IPS-15b (cell line): ENCODE data around the gene FPGT.
"Not testable (repeated sequence)": the region's sequence is repeated elsewhere in the genome, so short reads cannot be mapped to it uniquely, and the experiment has no call there.

Experiments used
- H3K27me3 ChIP-seq: one replicate; pipeline ENCODE4 v1.6.1; 2013; ENCODE audit warnings: low read length; ENCODE audit not compliant: control insufficient read depth, insufficient read depth
- H3K36me3 ChIP-seq: one replicate; pipeline ENCODE4 v1.6.1; 2013; ENCODE audit warnings: low read length; ENCODE audit not compliant: control insufficient read depth, insufficient read depth
- H3K4me1 ChIP-seq: one replicate; pipeline ENCODE4 v1.6.1; 2013; ENCODE audit warnings: mild to moderate bottlenecking, low read length; ENCODE audit not compliant: control insufficient read depth, insufficient read depth
- H3K4me3 ChIP-seq: one replicate; pipeline ENCODE4 v1.5.1; 2013; ENCODE audit warnings: low read depth, low read length
- H3K9ac ChIP-seq: one replicate; pipeline ENCODE4 v1.6.1; 2013; ENCODE audit warnings: low read depth, mild to moderate bottlenecking, low read length
- H3K9me3 ChIP-seq: one replicate; pipeline ENCODE4 v1.6.1; 2013; ENCODE audit warnings: mild to moderate bottlenecking, low read length; ENCODE audit not compliant: control insufficient read depth, insufficient read depth

FPGT gene

GRCh38 chr1:74222701-74223100 lies 24.7 kb downstream of the FPGT start:
- no peak overlapping the region for H3K9ac ChIP-seq
- no peaks in the 10 kb centered on the region for H3K4me1 ChIP-seq
- H3K4me3 ChIP-seq, result no peak overlapping the region
- no peaks in the 10 kb centered on the region for H3K27me3 ChIP-seq
- no peaks in the 10 kb centered on the region for H3K36me3 ChIP-seq
- H3K9me3 ChIP-seq, result no peaks in the 10 kb centered on the region

DNA sequence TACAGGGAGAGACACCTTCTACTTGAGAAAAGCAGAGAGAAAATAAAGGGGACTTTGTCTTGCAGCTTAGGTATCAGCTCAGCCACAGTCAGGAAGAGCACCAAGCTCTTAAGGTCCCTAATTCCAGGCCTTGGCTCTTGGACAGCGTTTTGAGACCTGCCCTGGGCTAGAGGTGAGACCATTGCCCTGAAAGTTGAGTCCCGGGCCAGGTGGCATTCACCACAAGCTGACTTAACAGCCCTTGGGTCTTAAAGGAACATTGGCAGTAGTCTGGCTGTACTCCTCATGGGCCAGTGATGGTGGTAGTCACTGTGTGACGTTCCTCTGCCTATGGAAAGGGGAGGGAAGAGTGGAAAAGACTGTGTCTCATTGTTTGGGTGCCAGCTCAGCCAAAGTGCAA lies 25.4 kb downstream of the FPGT start:
- Histone ChIP-seq H3K4me1 (no peaks in the 10 kb centered on the region), H3K9ac (no peak overlapping the region), H3K36me3 (no peaks in the 10 kb centered on the region), H3K4me3 (no peak overlapping the region), H3K9me3 (no peaks in the 10 kb centered on the region), H3K27me3 (no peaks in the 10 kb centered on the region)

DNA sequence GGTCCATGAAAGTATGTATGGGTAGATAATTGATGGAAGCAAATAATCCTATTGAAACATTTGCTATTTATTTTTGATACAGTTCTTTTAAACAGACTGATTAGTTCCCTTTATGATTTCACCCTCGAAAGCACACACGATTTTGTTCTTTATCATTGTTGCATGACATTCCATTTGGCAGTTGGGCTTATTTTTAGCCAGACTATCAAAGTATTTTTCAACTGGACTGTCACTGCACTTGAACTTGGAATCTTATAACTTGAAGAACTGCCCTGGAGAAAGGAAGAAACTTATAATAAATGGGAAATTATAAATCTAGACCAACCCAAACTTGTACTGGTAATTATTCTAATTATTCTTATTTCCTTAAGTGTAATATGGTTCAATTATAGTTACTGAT lies 37.1 kb downstream of the FPGT start, which contains the start of gene TNNI3K:
Gene TNNI3K, plus strand, starts transcription at position 235 of the 400 bp plus-strand sequence. Its CDS starts 65 bp downstream, at position 300.
- Histone ChIP-seq H3K36me3 (no peaks in the 10 kb centered on the region), H3K27me3 (no peaks in the 10 kb centered on the region), H3K4me3 (no peak within 1 kb of the TSS), H3K4me1 (no peaks in the 10 kb centered on the region), H3K9me3 (no peaks in the 10 kb centered on the region), H3K9ac (no peak within 1 kb of the TSS)

- Histone ChIP-seq H3K36me3 (no peaks in the 10 kb centered on the region), H3K4me1 (no peaks in the 10 kb centered on the region)
Measured at GRCh38 chr1:74236440-74236839, 38.4 kb downstream of the FPGT start.

DNA sequence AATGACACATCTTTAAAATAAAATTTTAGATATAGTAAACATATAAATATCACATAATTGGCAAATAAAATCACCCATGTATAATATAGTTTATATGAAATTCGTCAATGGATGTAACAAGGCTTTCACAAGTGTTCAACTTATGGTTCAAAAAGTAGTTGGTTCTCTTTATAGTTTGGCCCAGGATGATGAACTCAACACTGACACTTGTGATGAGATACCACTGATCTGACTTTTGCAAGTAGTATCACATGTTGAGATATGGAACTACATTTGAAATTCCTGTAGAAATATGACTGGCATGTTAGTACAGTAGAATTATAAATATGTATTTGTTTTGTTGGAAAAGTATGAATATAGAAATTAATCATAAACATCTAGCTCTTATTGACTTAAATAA lies 39.0 kb downstream of the FPGT start:
- no peaks in the 10 kb centered on the region for H3K4me1 ChIP-seq
- H3K9ac ChIP-seq, result no peak overlapping the region
- no peaks in the 10 kb centered on the region for H3K36me3 ChIP-seq
- no peak overlapping the region for H3K4me3 ChIP-seq
- H3K27me3 ChIP-seq, result no peaks in the 10 kb centered on the region
- no peaks in the 10 kb centered on the region for H3K9me3 ChIP-seq

More at GRCh38 chr1:74236440-74236839, 38.4 kb downstream of the FPGT start:
- Histone ChIP-seq H3K9ac (no peak overlapping the region), H3K27me3 (no peaks in the 10 kb centered on the region), H3K9me3 (no peaks in the 10 kb centered on the region), H3K4me3 (no peak overlapping the region)

- H3K36me3 ChIP-seq, result no peaks in the 10 kb centered on the region
- H3K27me3 ChIP-seq, result no peaks in the 10 kb centered on the region
- no peak overlapping the region for H3K9ac ChIP-seq
- no peaks in the 10 kb centered on the region for H3K4me1 ChIP-seq
- no peak overlapping the region for H3K4me3 ChIP-seq
- no peaks in the 10 kb centered on the region for H3K9me3 ChIP-seq
Measured at GRCh38 chr1:74237787-74238186, 39.7 kb downstream of the FPGT start.

- H3K9ac ChIP-seq, result no peak overlapping the region
- no peaks in the 10 kb centered on the region for H3K9me3 ChIP-seq
- peaks cover 10% of the 10 kb centered on the region for H3K4me1 ChIP-seq
- H3K4me3 ChIP-seq, result no peak overlapping the region
- peaks cover 35% of the 10 kb centered on the region for H3K27me3 ChIP-seq
- H3K36me3 ChIP-seq, result no peaks in the 10 kb centered on the region
Measured at GRCh38 chr1:74245168-74245772, 47.2 kb downstream of the FPGT start.

DNA sequence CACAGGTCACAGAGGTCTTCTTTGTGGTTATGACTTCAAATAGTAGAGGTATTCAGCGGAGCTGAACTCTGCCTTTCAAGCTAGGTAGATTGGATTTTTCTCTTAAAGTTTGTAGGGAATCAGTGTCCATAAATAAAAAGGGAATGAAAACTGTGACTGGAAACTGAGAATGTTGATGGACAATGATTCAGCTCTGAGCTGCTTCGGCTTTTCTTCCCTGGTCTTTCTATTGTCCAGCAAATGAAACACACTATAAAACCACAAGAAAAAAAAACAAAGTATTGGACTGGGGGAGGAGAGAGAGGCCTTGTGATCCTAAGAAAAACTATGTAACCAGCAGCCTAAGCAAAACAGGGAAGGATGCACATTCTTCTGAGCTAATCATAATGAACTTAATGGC lies 48.3 kb downstream of the FPGT start:
- H3K9me3 ChIP-seq, result no peaks in the 10 kb centered on the region

GRCh38 chr1:74247881-74248528 lies 50.0 kb downstream of the FPGT start:
- peaks cover 10% of the 10 kb centered on the region for H3K4me1 ChIP-seq
- no peaks in the 10 kb centered on the region for H3K36me3 ChIP-seq
- no peak overlapping the region for H3K9ac ChIP-seq
- H3K9me3 ChIP-seq, result no peaks in the 10 kb centered on the region
- peaks cover 35% of the 10 kb centered on the region for H3K27me3 ChIP-seq
- no peak overlapping the region for H3K4me3 ChIP-seq

More for the DNA sequence above, 48.3 kb downstream of the FPGT start:
- Histone ChIP-seq H3K4me3 (no peak overlapping the region), H3K27me3 (peaks cover 35% of the 10 kb centered on the region), H3K36me3 (no peaks in the 10 kb centered on the region), H3K4me1 (peaks cover 10% of the 10 kb centered on the region), H3K9ac (no peak overlapping the region)

DNA sequence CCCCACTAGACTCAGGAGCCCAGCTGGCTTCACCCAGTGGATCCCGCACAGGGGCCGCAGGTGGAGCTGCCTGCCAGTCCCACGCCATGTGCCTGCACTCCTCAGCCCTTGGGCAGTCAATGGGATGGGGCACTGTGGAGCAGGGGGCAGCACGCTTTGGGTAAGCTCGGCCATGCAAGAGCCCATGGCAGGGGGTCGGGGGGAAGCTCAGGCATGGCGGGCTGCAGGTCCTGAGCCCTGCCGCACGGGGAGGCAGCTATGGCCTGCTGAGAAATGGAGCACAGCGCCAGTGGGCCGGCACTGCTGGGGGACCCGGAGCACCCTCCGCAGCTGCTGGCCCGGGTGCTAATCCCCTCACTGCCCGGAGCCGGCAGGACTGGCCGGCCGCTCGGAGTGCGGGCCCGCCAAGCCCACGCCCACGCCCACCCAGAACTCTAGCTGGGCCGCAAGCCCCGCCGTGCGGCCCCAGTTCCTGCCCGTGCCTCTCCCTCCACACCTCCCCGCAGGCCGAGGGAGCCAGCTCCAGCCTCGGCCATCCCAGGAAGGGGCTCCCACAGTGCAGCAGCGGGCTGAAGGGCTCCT lies 55.3 kb downstream of the FPGT start:
- not testable (repeated sequence) for H3K4me3 ChIP-seq, H3K27me3 ChIP-seq, H3K9me3 ChIP-seq, H3K36me3 ChIP-seq, H3K9ac ChIP-seq, H3K4me1 ChIP-seq
